K562 (cell line): ENCODE results near the gene NMNAT1. TPM values are rescaled to one million over a fixed set of nuclear protein-coding genes. Genes with fewer than 3 reads are reported as not detected.

ENCODE experiments used
- CXXC5 ChIP-seq: fragments of 250-450 bp; sonication (Bioruptor Pico); IDR thresholded peaks from 2 replicates; pipeline ENCODE4 v1.8.0; 2022; ENCODE audit warnings: inconsistent platforms, mild to moderate bottlenecking, moderate library complexity
- ETV1 ChIP-seq: fragments of 450-650 bp; conservative IDR thresholded peaks from 2 replicates; pipeline ENCODE4 v1.6.1; 2016; ENCODE audit warnings: missing genetic modification characterization, control low read depth, low read depth, missing compliant biosample characterization
- JUND ChIP-seq, 2 experiments: IDR thresholded peaks; 2 replicates in 1 of 2; 3 replicates in 1 of 2; pipeline ENCODE4 v1.6.1; 2011; ENCODE audit warnings: borderline replicate concordance in 2 of 2, low read depth in 2 of 2, low read length in 2 of 2, improper control_type of control experiment in 1 of 2, missing biosample characterization in 1 of 2, missing genetic modification characterization in 1 of 2, missing genetic modification reagents in 1 of 2
- KAT2B ChIP-seq: IDR thresholded peaks from one replicate; pipeline ENCODE4 v1.6.1; 2012; ENCODE audit warnings: low read depth, mild to moderate bottlenecking, control low read depth, inconsistent platforms, low read length, moderate library complexity
- PCBP2 ChIP-seq: fragments of 200-400 bp; formaldehyde crosslinking; IDR thresholded peaks from 2 replicates; pipeline ENCODE4 v1.6.1; 2018; ENCODE audit warnings: low read length, low read depth, mild to moderate bottlenecking, moderate library complexity; ENCODE audit not compliant: poor library complexity, severe bottlenecking
- SETDB1 ChIP-seq: IDR thresholded peaks from one replicate; pipeline ENCODE4 v1.6.1; 2012; ENCODE audit warnings: low read length, control low read depth, inconsistent platforms
- SP1 ChIP-seq: sonication (generic); formaldehyde crosslinking; IDR thresholded peaks from 2 replicates; pipeline ENCODE4 v1.8.1; 2022; ENCODE audit warnings: mild to moderate bottlenecking, missing genetic modification reagents
- STAT5A ChIP-seq: IDR thresholded peaks from 2 replicates; pipeline ENCODE4 v1.6.1; 2012; ENCODE audit warnings: low read length, inconsistent platforms, borderline replicate concordance
- ZBTB5 ChIP-seq: fragments of 450-650 bp; IDR thresholded peaks from 2 replicates; pipeline ENCODE4 v1.6.1; 2017; ENCODE audit warnings: antibody characterized with exemption
- ZFPM2 ChIP-seq: fragments of 250-450 bp; sonication (Bioruptor Pico); IDR thresholded peaks from 2 replicates; pipeline ENCODE4 v1.5.1; 2022; ENCODE audit warnings: mild to moderate bottlenecking
- ZNF3 ChIP-seq: fragments of 250-450 bp; sonication (Bioruptor Pico); IDR thresholded peaks from 2 replicates; pipeline ENCODE4 v1.5.0; 2021; ENCODE audit warnings: mild to moderate bottlenecking, moderate library complexity
- ZNF311 ChIP-seq: fragments of 250-450 bp; sonication (Bioruptor Pico); IDR thresholded peaks from 2 replicates; pipeline ENCODE4 v1.4.0; 2020; ENCODE audit warnings: mild to moderate bottlenecking, moderate library complexity
- ZNF507 ChIP-seq: conservative IDR thresholded peaks from 2 replicates; pipeline ENCODE4 v1.6.1; 2017; ENCODE audit warnings: missing genetic modification characterization, missing compliant biosample characterization
- ZNF740 ChIP-seq, 3 experiments: fragments of 200-800 bp in 1 of 3; sonication (Bioruptor generic) in 1 of 3; sonication (generic) in 1 of 3; formaldehyde crosslinking in 1 of 3; IDR thresholded peaks; 2 replicates each; pipeline versions ENCODE4 v1.6.1 to v1.8.0; 2016 to 2022; ENCODE audit warnings: mild to moderate bottlenecking in 2 of 3, missing compliant biosample characterization in 2 of 3, missing genetic modification characterization in 2 of 3, missing genetic modification reagents in 1 of 3
- ZNF75A ChIP-seq: fragments of 450-650 bp; formaldehyde crosslinking; IDR thresholded peaks from 2 replicates; pipeline ENCODE4 v1.4.0; 2020; ENCODE audit warnings: mild to moderate bottlenecking
- ZNF830 ChIP-seq: fragments of 250-450 bp; sonication (Bioruptor Pico); IDR thresholded peaks from 2 replicates; pipeline ENCODE4 v1.5.0; 2021; ENCODE audit warnings: mild to moderate bottlenecking
- polyA plus RNA-seq, 8 experiments: library from polyadenylated mRNA; depleted of rRNA in 4 of 8; stranded (reverse) in 5 of 8; unstranded in 3 of 8; fragments of >200 nt; fragmentation: Nextera tagmentation in 2 of 8; fragmentation: Illumina TruSeq in 1 of 8; extraction: Ambion mirVana in 2 of 8; extraction: Trizol in 1 of 8; gene quantifications; 2 replicates each; pipeline versions ENCODE4 v1.2.1 to v1.2.3, GENCODE V29; 2011 to 2014; ENCODE audit warnings: inconsistent platforms in 1 of 8, missing spikeins in 1 of 8
- total RNA-seq, 7 experiments: library from RNA; depleted of rRNA in 6 of 7; stranded (reverse); fragments of >200 nt in 6 of 7; fragmentation: Illumina TruSeq in 2 of 7; extraction: Trizol in 2 of 7; gene quantifications; 2 replicates each; pipeline versions ENCODE4 v1.2.1 to v1.2.3, GENCODE V29; 2011 to 2021; ENCODE audit warnings: low replicate concordance in 1 of 7
- TF ChIP-seq, protein P1 (sequence below): sonication (generic); formaldehyde crosslinking; IDR thresholded peaks from 2 replicates; pipeline ENCODE4 v1.8.0; 2022; ENCODE audit warnings: missing genetic modification reagents, mild to moderate bottlenecking, moderate library complexity, borderline replicate concordance
- TF ChIP-seq, protein P2 (sequence below), 2 experiments: IDR thresholded peaks in 1 of 2; conservative IDR thresholded peaks in 1 of 2; 2 replicates each; pipeline ENCODE4 v1.6.1; 2016; ENCODE audit warnings: low read depth in 2 of 2, mild to moderate bottlenecking in 1 of 2, missing compliant biosample characterization in 1 of 2, missing genetic modification characterization in 1 of 2, moderate library complexity in 1 of 2
- TF ChIP-seq, protein P3 (sequence below): fragments of 250-450 bp; sonication (Bioruptor Pico); IDR thresholded peaks from 2 replicates; pipeline ENCODE4 v1.8.0; 2021; ENCODE audit warnings: moderate library complexity, mild to moderate bottlenecking, inconsistent platforms

NMNAT1 gene
- total and polyA plus RNA-seq, 9 of the 15 experiments (the other 6 are each of a cell fraction or from before 2014, with no cell fraction given): 5.1 to 14.6 (median 12.1) TPM

DNA sequence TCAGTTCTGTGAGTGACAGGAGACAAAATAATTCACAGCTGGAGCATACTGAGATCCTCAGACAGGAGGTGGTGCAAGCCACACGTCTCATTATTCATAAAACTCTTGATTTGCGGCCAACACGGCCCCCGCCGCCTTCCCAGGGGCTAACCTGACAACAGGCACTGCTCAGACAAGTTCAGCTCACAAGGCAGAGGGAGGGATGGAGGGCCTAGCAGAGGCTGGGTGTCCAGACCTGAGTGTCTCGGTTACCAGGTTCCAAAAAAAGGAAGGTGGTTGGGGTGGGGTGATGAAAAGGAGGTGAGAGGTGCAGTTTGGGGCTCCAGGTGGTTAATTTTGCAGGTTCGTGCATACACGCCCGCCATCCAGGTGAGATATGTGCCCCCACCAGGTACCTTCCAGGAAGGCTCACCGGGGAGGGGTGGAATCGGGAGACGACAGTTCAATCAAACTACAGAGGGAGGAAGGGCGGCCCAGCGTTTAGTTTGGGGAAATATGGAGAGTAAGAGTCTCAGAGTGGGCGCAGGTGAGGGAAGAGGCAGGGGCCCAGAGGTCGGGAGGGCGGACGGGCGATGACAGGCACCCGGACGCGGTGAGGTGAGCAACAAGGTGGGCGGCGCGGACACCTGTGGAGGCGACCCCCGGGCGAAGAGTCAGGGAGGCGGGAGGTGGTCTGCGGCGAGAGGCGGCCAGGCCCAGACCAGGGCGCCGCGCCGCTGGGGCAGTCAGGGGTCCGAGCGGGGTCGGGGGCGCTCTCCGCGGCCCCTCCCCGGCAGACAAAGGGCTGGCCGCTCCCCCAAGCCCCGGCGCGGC is 33.8 kb upstream of the NMNAT1 start (continued):
- no peak for TF ChIP-seq ZBTB5
- no peak for TF ChIP-seq SETDB1
- no peak for TF ChIP-seq KAT2B
- no peak for TF ChIP-seq SP1 (CRISPR knock-in tag)
- TF ChIP-seq, protein P1, sequence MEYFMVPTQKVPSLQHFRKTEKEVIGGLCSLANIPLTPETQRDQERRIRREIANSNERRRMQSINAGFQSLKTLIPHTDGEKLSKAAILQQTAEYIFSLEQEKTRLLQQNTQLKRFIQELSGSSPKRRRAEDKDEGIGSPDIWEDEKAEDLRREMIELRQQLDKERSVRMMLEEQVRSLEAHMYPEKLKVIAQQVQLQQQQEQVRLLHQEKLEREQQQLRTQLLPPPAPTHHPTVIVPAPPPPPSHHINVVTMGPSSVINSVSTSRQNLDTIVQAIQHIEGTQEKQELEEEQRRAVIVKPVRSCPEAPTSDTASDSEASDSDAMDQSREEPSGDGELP (CRISPR knock-in tag): peak; percentile 69; the same call in 1 of the 2 replicates
- TF ChIP-seq, protein P2, sequence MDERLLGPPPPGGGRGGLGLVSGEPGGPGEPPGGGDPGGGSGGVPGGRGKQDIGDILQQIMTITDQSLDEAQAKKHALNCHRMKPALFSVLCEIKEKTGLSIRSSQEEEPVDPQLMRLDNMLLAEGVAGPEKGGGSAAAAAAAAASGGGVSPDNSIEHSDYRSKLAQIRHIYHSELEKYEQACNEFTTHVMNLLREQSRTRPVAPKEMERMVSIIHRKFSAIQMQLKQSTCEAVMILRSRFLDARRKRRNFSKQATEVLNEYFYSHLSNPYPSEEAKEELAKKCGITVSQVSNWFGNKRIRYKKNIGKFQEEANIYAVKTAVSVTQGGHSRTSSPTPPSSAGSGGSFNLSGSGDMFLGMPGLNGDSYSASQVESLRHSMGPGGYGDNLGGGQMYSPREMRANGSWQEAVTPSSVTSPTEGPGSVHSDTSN (CRISPR knock-in tag; IDR thresholded peaks at IDR 0.05; ENCODE audit: low read depth): no peak
- TF ChIP-seq, protein P2 (tag; conservative IDR thresholded peaks at IDR 0.05; ENCODE audit: low read depth): peak; percentile 75
- 0 out of 2 replicates have a peak, but pooled peaks have one; percentile 4 for TF ChIP-seq CXXC5 (CRISPR knock-in tag)
- TF ChIP-seq ZNF3: no peak
- TF ChIP-seq, protein P3, sequence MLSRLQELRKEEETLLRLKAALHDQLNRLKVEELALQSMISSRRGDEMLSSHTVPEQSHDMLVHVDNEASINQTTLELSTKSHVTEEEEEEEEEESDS: no peak
- no peak for TF ChIP-seq ZNF507 (tag)
- TF ChIP-seq STAT5A: no peak
- TF ChIP-seq ZFPM2: no peak
- no peak for TF ChIP-seq ZNF830 (CRISPR knock-in tag)
- no peak for TF ChIP-seq JUND (IDR thresholded peaks at IDR 0.05; ENCODE audit: borderline replicate concordance, low read depth, low read length)
- TF ChIP-seq JUND (tag; IDR thresholded peaks at IDR 0.05; ENCODE audit: borderline replicate concordance, low read depth, low read length): no peak
- TF ChIP-seq ZNF311 (CRISPR knock-in tag): no peak
- TF ChIP-seq ETV1 (tag): no peak
- peak; percentile 64; the same call in 1 of the 2 replicates for TF ChIP-seq ZNF740 (CRISPR knock-in tag; IDR thresholded peaks at IDR 0.05)
- no peak for TF ChIP-seq ZNF740 (tag; IDR thresholded peaks at IDR 0.05)
- no peak for TF ChIP-seq PCBP2
- TF ChIP-seq ZNF75A (CRISPR knock-in tag): no peak
